Putamen (tissue), 1 donor: ENCODE data around the gene PTPN7.
"Not testable (repeated sequence)": the region's sequence is repeated elsewhere in the genome, so short reads cannot be mapped to it uniquely, and the experiment has no call there.

ENCODE experiments used
- DNase-seq: peaks from one replicate; pipeline ENCODE4 v3.0.0-alpha.2; 2016; ENCODE audit warnings: low spot score

PTPN7 gene

DNA sequence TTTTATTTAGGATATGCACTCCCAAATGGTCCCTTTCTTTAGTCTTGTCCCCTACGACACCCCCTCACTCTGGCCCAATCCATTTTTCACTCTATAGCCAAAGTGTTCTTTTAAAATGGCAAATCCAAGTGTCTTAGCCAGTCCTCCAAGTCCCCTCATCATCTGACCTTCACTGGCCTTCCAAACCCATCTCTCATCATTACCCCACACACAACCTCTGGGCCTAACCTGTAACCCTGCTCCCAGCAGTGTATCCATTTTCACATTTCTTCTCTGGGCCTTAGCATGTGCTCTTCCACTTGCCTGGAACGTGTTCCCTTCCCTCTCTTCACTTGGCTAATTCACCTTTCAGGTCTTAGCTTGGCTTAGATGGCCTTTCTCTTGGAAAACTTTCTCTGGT lies 9.4 kb downstream of the PTPN7 start:
- no peak for DNase-seq

DNA sequence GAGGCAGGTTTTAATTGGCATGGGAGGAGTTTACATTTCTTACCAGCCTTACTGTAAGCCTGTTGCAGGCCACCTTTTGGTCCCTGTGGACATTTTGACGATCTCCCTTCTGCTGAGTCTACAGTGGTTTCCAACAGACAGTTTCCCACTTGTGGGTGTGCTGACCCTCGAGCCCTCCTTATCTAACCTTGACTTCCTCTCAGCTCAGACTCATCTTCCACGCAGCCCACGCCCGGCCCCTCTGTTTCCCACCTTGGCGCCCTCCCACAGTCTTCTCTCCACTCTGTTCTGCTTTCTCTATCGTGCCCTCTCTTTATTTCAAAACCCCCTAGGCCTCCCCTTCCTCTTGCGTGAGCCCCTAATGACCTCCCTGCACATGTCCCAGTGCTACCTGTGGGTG lies 9.8 kb downstream of the PTPN7 start:
- no peak for DNase-seq

DNA sequence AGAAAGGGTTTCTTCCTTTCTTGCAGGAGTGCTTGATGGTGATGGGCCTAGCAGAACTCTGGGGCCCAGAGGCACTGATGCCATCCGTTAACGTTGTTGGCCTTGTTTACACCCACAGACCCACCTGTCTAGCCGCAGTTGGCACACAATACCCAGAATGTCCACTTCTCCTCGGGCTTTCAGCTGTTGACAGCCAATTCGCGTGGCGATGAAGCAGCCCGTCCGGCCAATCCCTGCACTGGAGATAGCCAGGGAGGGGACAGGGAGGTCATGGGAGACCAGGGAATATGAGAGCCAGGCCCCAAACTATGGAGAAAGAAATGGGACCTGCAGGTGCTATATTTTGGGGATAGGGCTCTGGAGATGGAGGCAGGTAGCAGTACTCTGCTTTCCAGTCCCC lies 10.2 kb downstream of the PTPN7 start:
- DNase-seq: no peak

DNA sequence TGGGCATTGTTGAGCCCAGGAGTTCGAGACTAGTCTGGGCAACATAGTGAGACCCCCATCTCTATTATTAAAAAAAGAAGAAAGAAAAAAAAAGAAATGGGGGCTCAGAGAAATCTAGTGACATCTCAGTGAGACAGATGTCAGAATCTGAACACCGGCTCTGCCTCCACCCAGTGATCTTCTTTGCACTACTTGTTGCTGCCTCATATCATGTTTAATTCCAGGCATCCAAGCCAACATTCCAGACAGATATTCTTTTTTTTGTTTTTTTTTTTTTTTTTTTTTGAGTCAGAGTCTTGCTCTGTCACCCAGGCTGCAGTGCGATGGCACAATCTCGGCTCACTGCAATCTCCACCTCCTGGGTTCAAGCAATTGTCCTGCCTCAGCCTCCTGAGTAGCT lies 10.8 kb downstream of the PTPN7 start:
- DNase-seq: no peak

DNA sequence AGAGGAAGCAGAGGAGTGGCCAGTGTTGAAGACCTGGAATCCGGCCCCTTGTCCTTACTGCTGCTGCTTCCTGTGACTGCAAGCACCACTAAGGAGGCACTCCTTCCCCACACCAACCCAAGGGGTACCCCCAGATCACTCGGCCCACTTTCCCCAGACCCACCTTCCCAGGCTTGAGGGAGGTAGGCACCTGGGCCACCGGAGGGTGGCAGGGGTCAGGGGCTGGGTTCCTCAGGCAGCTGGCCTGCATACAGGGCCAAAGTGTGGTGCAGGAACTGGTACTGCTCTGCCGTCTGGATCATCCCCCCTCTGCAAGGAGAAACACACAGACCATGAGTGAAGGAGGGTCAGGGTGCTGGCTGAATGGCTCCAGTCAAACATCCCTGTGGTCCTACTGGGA lies 12.0 kb downstream of the PTPN7 start:
- no peak for DNase-seq

DNA sequence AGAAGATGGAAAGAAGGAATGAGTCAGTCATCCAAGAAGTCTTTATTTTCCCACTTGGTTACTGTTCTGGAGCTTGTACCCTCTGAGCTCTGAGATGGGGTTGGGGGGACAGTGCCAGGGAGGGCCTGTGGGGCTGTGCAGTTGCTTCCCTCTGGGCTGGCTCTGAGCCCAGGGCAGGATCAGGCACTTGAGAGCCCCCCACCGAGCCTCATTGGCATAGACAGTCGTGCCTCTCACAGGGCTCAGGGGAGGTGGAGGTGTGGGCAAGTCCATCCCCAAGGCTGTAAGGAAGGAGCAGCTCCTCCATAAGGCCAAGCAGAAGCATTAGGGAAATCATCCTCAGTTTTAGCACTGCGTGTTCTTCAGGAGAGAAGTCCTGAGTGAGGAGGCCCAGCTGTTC lies 13.4 kb downstream of the PTPN7 start:
- DNase-seq: no peak

DNA sequence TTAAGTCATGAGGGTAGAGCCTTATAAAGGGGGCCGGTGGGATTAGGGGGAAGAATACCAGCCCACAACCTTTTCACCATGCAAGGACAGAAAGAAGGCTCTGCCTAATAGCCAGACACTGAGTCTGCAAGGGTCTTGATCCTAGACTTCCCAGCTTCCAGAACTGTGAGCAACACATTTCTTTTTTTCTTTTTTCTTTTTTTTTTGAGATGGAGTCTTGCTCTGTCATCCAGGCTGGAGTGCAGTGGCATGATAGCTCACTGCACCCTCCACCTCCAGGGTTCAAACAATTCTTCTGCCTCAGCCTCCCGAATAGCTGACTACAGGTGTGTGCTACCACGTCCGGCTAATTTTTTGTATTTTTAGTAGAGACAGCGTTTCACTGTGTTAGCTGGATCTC lies 14.1 kb downstream of the PTPN7 start:
- DNase-seq: no peak

DNA sequence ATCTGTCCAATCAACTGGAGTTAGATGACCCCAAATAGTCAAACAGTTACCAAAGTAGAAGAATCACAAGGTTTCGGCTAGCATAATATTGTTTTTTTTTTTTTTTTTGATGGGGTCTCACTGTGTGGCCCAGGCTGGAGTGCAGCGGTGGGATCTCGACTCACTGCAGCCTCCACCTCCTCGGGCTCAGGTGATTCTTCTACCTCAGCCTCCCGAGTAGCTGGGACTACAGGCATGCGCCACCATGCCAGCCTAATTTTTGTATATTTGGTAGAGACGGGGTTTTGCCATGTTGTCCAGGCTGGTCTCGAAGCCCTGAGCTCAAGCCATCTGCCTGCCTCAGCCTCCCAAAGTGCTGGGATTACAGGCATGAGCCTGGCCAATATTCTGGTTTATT lies 14.7 kb downstream of the PTPN7 start:
- not testable (repeated sequence) for DNase-seq

DNA sequence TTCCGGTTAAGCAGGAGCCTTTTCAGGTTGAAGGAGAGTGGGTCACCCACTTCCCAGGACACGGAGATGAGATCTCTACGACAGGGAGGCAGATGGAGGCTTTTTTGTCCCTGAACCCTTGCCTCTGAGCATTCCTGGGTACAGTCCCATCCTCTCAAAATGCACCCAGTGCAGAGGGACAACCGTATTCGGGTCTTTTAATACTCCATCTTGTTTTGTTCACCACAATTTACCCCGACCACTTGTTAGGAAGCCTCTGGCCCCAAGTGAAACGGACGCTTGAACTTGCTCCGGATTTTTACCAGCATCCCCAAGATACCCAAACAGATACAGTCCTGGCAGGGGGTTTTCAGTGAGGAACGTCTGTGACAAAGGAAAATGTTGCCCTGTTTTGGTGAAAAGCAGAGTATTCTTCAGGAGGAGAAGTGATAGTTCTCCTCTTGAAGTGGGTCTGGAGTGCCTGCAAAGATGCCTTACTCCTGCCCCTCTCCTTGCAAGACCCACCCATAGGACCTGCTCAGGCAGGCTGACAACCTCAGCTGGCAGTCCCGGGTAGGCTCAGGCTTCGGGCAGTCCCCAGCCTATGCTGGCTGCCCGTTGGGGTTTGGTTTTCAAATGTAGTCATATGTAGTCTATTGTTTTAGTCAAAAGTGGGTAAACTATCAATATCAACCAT lies 15.2 kb downstream of the PTPN7 start:
- no peak for DNase-seq

DNA sequence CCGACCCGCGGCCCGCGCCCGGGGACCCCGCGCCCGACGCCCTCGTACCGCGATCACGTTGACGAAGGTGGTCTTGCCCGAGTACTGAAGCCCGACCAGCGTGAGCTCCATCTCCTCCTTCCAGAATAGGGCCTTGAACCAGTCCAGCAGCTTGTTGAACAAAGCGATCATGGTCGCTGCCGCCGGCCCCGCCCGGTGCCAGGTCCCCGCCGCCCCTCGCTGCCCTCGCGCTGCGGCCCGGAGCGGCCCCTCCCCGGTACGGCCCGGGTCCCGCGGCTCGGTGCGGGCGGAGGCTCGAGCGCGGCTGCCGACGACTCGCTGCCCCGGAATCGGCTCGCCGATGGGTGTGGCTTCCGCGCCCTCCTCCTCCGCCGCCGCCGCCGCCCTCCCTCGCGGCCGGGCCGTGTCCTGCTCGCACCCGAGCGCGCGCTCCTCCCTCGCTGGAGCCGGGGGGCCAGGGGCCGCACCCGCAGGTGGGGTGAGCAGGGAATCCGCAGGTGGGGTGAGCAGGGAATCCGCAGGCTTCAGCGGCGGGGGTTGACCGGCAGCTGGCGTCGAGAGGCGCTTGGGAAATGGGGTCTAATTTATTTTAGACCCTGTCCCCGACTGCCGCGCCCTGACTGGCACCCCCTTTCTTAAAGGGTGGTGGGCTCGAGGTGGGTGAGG lies 15.9 kb downstream of the PTPN7 start, which contains the start of gene ARL8A:
ARL8A (minus strand) TSS at position 336 of the 666 bp plus-strand sequence; CDS start at position 171, 165 bp downstream.
- peak; percentile 72 for DNase-seq

DNA sequence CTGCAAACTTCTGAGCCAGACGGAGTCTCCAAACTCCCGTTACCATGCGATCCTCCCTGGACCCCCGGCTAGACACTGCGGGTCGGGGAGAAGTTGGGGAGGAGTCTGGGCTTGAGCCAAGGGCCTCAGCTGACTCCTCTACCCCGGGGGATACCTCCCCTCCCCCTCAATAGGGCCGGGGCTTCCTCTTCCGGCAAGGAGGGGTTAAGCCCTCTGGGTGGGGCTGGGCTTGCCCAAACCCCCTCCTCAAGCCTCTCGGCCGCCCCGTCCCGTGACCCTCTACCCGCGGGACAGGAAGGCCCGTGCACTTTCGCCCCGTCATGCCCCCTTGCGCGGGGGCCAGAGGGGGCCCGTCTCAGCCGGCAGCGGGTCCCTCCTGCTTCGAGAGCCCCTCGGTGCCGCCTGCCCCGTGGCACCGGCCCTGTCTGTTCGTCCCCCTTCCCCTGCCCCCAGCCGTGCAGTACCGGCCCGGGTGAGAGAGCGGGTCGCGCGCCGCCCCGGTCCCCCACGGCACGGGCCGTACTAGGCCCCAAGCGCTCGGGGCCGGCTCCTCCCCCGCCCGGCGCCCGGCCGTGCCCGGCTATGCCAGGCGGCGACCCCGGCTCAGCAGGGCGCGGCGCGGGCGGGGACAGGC lies 16.5 kb downstream of the PTPN7 start:
- no peak for DNase-seq

DNA sequence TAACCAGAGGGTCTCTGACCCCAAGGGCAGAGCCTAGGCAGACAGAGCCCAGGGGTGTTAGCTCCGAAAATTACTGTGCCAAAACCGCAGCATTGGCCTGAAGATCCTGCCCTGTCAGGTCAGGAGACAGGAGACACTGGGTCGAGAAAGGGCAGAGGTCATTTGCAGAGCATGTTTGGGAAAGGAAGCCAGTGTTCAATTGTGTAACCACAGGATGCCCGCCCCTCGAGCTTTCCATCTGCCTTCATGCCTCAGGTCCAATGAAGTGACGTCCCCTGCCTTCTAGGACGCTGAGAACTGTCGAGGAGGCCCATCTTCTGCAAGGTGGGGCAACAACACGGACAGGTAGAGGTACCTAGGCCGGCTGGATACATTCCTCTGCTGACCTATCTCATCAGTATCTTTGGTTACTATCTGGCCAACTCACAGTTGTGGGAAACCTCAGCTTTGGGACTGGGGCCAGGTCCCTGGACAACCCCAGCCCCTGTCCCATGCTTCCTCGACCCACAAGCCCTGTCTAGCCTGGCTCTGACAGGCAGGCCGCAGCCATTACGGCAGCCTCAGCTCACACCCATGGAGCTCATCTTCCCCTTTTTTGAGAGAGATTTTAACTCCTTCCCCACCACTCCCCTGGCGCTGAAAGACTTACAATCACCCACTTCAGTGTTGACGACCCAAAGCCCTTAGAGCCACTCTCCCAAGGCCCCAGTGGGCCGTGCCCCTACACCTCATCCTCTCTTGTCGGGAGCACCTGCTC lies 17.2 kb downstream of the PTPN7 start:
- no peak for DNase-seq

DNA sequence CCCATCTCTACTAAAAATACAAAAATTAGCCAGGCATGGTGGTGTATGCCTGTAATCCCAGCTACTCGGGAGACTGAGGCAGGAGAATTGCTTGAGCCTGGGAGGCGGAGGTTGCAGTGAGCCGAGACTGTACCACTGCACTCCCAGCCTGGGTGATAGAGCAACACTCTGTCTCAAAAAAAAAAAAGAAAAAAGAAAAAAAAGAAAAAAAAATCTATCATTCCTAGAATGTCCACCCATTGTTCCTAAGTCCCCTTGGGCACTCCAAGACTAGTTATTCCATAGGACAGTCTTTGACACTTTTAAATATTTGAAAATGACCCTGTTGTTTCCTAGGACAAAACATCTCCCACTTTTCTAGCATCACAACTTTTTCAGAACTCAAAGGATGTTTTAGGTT lies 18.9 kb downstream of the PTPN7 start:
- not testable (repeated sequence) for DNase-seq

DNA sequence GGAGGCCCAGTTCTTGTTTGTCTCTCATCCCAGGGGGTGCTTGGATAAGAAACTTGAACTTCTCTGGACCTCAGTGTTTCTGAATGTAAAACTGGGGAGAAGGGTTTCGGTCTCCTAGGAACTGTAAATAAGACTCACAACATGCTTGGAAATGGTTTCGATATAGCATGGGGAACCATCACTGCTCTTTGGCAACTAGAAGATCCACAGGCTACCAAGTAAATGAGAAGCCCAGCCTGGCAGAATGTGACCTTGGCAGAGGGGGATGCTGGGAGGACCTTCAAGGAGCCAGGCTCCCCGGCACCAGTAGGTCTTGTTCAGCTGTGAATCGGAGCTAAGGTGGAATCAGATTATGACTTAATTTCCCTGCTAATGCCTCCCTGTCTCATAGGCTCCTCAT lies 19.6 kb downstream of the PTPN7 start:
- DNase-seq: no peak

DNA sequence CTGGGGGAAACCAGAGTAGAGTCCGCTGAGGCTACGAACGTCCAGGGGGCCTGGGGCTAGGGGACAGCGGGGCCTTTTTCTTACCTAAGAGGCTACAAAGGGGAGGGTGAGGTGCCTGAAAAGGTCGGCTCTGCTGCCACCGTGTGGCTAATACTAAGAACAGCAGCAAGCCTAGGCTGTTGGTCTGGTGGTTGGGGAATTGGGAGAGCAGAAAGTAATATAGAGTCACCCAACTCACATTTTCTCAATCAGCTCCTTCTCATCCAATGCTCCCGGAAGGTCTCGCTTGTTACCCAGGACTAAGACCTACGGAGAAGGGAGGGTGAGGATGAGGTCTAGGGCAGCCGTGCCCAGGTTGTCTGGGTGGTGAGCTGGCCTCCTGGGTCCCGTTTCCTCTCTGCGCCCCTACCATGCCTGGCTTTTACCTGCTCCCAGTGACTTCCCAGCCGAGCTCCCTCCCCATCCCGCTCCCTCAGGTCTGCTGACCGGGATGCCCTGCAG lies 25.1 kb downstream of the PTPN7 start:
- peak; percentile 86 for DNase-seq

DNA sequence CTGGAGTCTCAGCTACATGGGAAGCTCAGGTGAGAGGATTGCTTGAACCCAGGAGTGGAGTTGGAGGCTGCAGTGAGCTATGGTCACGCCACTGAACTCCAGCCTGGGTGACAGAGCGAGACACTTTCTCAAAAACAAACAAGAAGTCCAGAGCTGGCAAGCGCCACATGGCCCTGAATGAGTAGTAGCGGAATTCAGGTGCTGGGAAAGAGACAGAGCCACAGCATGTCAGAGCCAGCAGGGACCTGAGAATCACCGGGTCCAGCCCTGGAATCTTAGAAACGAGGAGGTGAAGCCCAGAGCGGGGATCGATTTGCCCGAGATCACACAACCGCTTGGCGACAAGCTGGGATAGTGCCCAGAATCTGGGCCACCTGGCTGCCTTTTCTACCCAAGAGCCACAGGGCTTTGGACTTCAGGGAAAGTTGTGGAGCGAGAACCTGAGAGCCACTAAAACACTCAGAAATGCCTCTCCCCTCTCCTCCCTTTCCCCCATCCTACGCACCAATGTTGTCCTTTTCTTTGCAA lies 25.7 kb downstream of the PTPN7 start:
- DNase-seq: no peak

DNA sequence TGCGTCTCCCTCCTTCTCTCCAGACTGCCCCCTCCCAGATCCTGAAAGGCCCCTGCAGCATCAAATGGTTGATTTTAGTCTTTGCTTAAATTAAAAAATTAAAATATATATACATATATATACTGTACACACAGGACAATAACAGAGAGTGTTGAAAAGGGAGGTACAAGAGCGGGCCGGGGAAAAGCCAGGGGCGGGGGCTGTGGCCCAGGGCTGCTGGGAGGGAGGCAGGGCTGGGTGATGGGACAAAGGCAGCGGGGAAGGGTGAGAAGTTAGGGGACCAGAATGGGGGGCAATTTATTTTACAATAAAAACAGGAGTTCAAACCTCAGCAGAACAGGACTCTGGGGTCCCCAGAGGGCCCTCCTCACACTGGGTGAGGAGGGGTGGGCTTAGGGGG lies 26.4 kb downstream of the PTPN7 start:
- DNase-seq: no peak

DNA sequence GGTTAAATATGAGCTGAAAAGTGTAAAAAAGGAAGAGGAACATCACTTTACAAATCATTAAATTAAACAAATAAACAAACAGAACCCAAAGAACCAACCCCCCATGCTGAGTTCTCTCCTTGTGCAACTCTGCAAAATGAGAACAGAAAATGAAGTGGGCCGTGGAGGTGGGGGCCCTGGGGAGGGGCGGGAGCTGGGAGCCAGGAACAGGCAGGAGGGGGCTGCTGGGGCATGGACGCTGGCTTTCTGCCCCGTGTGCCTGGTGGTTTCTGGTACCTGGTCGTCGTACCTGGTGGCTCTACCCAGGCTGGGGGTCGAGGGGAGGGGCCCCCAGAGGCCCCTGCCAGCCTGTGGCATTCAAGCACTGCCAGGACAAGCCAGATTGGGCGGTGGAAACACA lies 26.9 kb downstream of the PTPN7 start:
- no peak for DNase-seq

DNA sequence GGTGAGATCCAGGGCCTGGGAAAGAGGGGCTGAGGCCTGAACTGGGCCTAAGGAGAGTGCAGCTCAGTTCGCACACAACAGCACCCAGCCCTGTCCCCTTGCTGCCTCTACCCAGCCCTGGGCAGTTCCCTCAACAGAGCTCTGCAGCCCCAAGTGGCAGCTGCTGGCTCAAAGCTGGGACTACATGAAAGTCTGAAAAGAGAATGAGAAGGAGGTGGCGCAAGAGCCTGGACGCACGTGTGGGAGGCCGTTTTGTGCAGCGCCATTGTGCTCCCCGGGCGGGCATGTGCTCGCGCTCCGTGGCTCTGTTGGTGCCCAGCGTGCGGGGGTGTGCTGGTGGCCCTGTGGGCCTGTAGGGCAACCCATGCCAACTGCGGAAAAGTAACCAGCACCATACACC lies 27.4 kb downstream of the PTPN7 start:
- DNase-seq: peak; percentile 91

DNA sequence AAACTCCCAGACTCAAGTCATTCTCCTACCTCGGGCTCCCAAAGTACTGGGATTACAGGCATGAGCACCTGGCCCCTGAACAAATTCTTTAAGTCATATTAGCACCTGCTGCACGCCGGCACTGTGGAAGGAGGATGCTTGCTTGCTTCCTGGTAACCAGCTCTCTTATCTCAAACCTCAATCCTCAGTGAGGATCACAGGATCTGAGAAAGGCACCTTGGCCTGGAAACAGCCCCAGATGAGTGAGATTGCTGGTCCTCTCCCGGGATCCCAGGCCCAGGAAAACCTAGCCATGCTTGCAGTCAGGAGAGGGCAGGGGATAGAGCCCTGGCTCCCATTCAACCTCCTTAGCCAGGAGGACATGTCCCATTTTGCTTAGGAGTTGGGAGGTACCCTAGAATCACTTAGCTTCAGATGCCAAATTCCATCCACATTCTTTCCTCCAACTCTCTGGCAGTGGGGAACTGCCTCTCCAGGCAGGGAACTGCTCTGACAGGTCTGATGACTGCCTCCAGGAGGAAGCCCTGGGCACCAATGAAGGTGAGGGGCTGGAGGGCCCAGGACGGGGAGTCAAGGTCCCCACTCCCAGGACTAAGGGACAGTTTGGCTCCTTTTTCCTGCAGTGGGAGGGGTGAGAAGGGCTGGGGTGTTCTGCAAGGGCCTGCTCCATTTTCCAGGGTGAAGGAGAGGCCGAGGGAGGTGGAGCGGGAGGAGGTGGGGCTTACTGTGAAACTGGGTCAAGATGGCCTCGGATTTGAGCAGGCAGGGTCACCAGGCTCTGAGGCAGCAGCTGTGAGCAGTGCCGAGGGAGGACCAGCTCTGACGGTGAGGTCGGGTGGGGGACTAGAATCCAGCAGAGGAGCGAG lies 28.2 kb downstream of the PTPN7 start:
- peak; percentile 83 for DNase-seq

DNA sequence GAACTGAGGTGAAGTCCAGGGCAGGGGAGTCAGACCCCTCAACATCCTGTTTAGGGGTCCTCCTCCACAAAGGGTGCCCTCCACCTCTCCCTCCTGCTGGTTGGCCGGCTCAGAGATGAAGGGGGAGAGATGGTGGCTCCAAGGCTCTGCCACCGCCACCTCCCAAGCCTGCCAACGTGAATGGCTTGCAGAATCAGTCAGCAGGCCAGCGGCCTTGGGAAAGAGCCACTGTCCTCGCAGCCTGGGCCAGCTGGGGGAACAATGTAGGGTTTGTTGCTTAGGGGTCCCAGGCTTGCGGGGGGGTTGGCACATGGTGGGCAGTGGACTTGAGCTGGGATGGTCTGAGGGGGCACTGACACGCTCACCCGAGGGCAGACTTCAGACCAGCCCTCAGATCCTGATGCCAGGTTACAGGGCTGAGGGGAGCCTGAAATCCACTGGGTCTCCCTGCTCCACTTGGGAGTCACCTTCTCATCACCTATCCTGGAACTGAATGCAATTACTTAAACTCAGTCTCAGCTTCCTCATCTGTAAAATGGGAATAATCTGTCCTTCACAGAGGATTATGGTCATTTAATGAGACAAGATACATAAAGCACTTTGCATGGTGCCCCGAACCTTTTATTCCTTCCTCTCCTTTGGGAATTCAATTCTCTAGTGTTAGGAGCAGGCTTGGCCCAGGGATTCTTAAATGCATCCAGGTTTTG lies 29.4 kb downstream of the PTPN7 start:
- DNase-seq: peak; percentile 96
